Endothelial cell of umbilical vein (primary cell): ENCODE results near the gene CFAP210. TPM values are rescaled to one million over a fixed set of nuclear protein-coding genes. Genes with fewer than 3 reads are reported as not detected.

Source experiments
- BruUV-seq: library from RNA; stranded (reverse); fragments of 400-500 nt; replicated peaks from 2 replicates; lab custom pipeline; 2021; lab: Mats Ljungman, UMichigan
- CTCF ChIA-PET: fragments of 300-600, 350-600 bp; sonication (Branson Sonifier 250); formaldehyde crosslinking; loops from one replicate; lab custom pipeline; 2021; ENCODE audit warnings: antibody characterized with exemption, inconsistent platforms; lab: Charles Lee
- POLR2A ChIA-PET: fragments of 300-600, 350-600 bp; sonication (Branson Sonifier 250); formaldehyde crosslinking; loops from one replicate; lab custom pipeline; 2021; ENCODE audit warnings: antibody characterized with exemption, inconsistent platforms; lab: Charles Lee
- DNase-seq: peaks from one replicate; pipeline ENCODE4 v3.0.0-alpha.2; 2011; ENCODE audit warnings: low read depth, low spot score
- FAIRE-seq: peaks from 2 replicates; lab custom pipeline; 2011; peaks lifted over from hg19 to GRCh38; lab: Jason Lieb, UNC
- H2AFZ ChIP-seq: 2 replicates; pipeline ENCODE4 v1.6.0; 2012; ENCODE audit warnings: low read depth, low read length, control low read depth, inconsistent platforms
- H3K27ac ChIP-seq: 2 replicates; pipeline ENCODE4 v1.5.1; 2011; ENCODE audit warnings: low read depth, mild to moderate bottlenecking, control low read depth, low read length, moderate library complexity; ENCODE audit not compliant: insufficient read depth
- H3K27me3 ChIP-seq, 2 experiments: 2 replicates each; pipeline versions ENCODE4 v1.6.0 to v1.6.1; 2011; ENCODE audit warnings: low read length in 2 of 2, mixed read lengths in 1 of 2; ENCODE audit not compliant: control insufficient read depth in 2 of 2, insufficient read depth in 2 of 2
- H3K36me3 ChIP-seq, 2 experiments: 2 replicates in 1 of 2; 3 replicates in 1 of 2; pipeline ENCODE4 v1.5.1; 2011; ENCODE audit warnings: low read length in 2 of 2, mild to moderate bottlenecking in 1 of 2, moderate library complexity in 1 of 2; ENCODE audit not compliant: control insufficient read depth in 2 of 2, insufficient read depth in 2 of 2; ENCODE audit errors: extremely low read depth in 1 of 2
- H3K4me1 ChIP-seq: 3 replicates; pipeline ENCODE4 v1.5.1; 2011; ENCODE audit warnings: mild to moderate bottlenecking, low read length; ENCODE audit not compliant: control insufficient read depth, insufficient read depth; ENCODE audit errors: extremely low read depth
- H3K4me2 ChIP-seq: 2 replicates; pipeline ENCODE4 v1.6.1; 2011; ENCODE audit warnings: low read length, control low read depth, mixed read lengths; ENCODE audit not compliant: insufficient read depth
- H3K4me3 ChIP-seq, 3 experiments: fragments of 200-600 bp in 1 of 3; sonication (generic), shearing (Covaris generic) in 1 of 3; replicated peaks in 1 of 3; 2 replicates each; pipeline ENCODE4 v1.5.1; 2011 to 2016; ENCODE audit warnings: control low read depth in 3 of 3, low read length in 3 of 3, mild to moderate bottlenecking in 2 of 3, inconsistent platforms in 1 of 3, low read depth in 1 of 3, moderate library complexity in 1 of 3; ENCODE audit not compliant: insufficient read depth in 1 of 3
- H3K79me2 ChIP-seq: 2 replicates; pipeline ENCODE4 v1.6.0; 2012; ENCODE audit warnings: low read length, inconsistent platforms; ENCODE audit not compliant: control insufficient read depth, insufficient read depth
- H3K9ac ChIP-seq: replicated peaks from 2 replicates; pipeline ENCODE3; 2011; ENCODE audit warnings: low read length, control low read depth; ENCODE audit not compliant: insufficient read depth; ENCODE audit errors: extremely low read depth
- H3K9me1 ChIP-seq: replicated peaks from 3 replicates; pipeline ENCODE4 v1.6.0; 2011; ENCODE audit warnings: mild to moderate bottlenecking, low read length; ENCODE audit not compliant: control insufficient read depth, insufficient read depth; ENCODE audit errors: extremely low read depth
- H3K9me3 ChIP-seq: replicated peaks from 2 replicates; pipeline ENCODE4 v1.5.1; 2012; ENCODE audit warnings: low read length, inconsistent platforms; ENCODE audit not compliant: control insufficient read depth, insufficient read depth
- H4K20me1 ChIP-seq: replicated peaks from 2 replicates; pipeline ENCODE3; 2011; ENCODE audit warnings: mild to moderate bottlenecking, low read length; ENCODE audit not compliant: control insufficient read depth, insufficient read depth; ENCODE audit errors: extremely low read depth
- CTCF ChIP-seq, 2 donors: IDR thresholded peaks; 1 replicate in 1 of 2; 2 replicates in 1 of 2; pipeline ENCODE4 v1.5.1; 2011; ENCODE audit warnings: low read length in 2 of 2, mild to moderate bottlenecking in 2 of 2, moderate library complexity in 2 of 2, control low read depth in 1 of 2, inconsistent platforms in 1 of 2, low read depth in 1 of 2; ENCODE audit not compliant: insufficient read depth in 1 of 2; ENCODE audit errors: extremely low read depth in 1 of 2
- EZH2 ChIP-seq: IDR thresholded peaks from 2 replicates; pipeline ENCODE4 v1.6.1; 2012; ENCODE audit warnings: borderline replicate concordance, low read depth, mild to moderate bottlenecking, moderate library complexity, low read length, inconsistent platforms; ENCODE audit not compliant: severe bottlenecking
- FOS ChIP-seq: IDR thresholded peaks from 2 replicates; pipeline ENCODE4 v1.6.1; 2011; ENCODE audit warnings: mild to moderate bottlenecking, low read length, moderate library complexity, borderline replicate concordance; ENCODE audit not compliant: insufficient read depth
- GATA2 ChIP-seq: IDR thresholded peaks from 2 replicates; pipeline ENCODE4 v1.7.0; 2011; ENCODE audit warnings: low read depth, mild to moderate bottlenecking, moderate library complexity, mixed read lengths, low read length; ENCODE audit not compliant: insufficient read length, insufficient read depth
- JUN ChIP-seq: IDR thresholded peaks from 2 replicates; pipeline ENCODE4 v1.6.1; 2011; ENCODE audit warnings: borderline replicate concordance, low read depth; ENCODE audit not compliant: insufficient read length, insufficient read depth
- MAX ChIP-seq: IDR thresholded peaks from 2 replicates; pipeline ENCODE4 v1.6.1; 2011; ENCODE audit not compliant: insufficient read depth, insufficient read length
- MYC ChIP-seq: IDR thresholded peaks from one replicate; pipeline ENCODE4 v1.6.1; 2011; ENCODE audit warnings: mild to moderate bottlenecking, low read depth, low read length
- POLR2A ChIP-seq: IDR thresholded peaks from 2 replicates; pipeline ENCODE4 v1.6.1; 2012; ENCODE audit warnings: low read depth, mild to moderate bottlenecking, control low read depth, low read length
- POLR2AphosphoS5 ChIP-seq: IDR thresholded peaks from 2 replicates; pipeline ENCODE4 v1.6.1; 2012; ENCODE audit warnings: low read depth, mild to moderate bottlenecking, control low read depth, low read length, moderate library complexity; ENCODE audit not compliant: insufficient read depth
- dilution Hi-C: fragments of 300-500 bp; cut with MboI; formaldehyde crosslinking; loops from one replicate; pipeline ENCODE4 v1.15.0; 2019; ENCODE audit warnings: low sequenced_read_pairs; ENCODE audit not compliant: extremely low pct_ligation_motif_present
- intact Hi-C: fragments of 100-400 bp; cut with micrococcal nuclease; formaldehyde crosslinking; loops from one replicate; pipeline ENCODE4 v1.10.0; 2022
- polyA plus RNA-seq, 4 experiments: library from polyadenylated mRNA; depleted of rRNA in 3 of 4; stranded (reverse) in 3 of 4; unstranded in 1 of 4; fragments of >200 nt; gene quantifications; 2 replicates each; pipeline versions ENCODE4 v1.2.1 to v1.2.3, GENCODE V29; 2011 to 2012; ENCODE audit warnings: missing spikeins in 1 of 4
- total RNA-seq: library from RNA; stranded (reverse); gene quantifications from 2 replicates; pipeline ENCODE4 v1.2.3, GENCODE V29; 2021

The CFAP210 gene
- total and polyA plus RNA-seq, 2 donors (not counting 3 experiments of a cell fraction or from before 2014, with no cell fraction given) = not detected

- DNase-seq (no peak), FAIRE-seq (no peak)
- H3K27me3 ChIP-seq = no peaks in the 10 kb centered on the region
- H4K20me1 ChIP-seq = no peaks in the 10 kb centered on the region
- POLR2A ChIA-PET = no interaction called here
- no peaks in the 10 kb centered on the region for H3K79me2 ChIP-seq
- no peak overlapping the region for H3K4me2 ChIP-seq
- H3K4me1 ChIP-seq = no peaks in the 10 kb centered on the region
- H3K27ac ChIP-seq = no peak overlapping the region
- peaks cover 3 to 10% of the 10 kb centered on the region in 2 experiments for H3K36me3 ChIP-seq
- H3K9me1 ChIP-seq = no peaks in the 10 kb centered on the region
- no peak for TF ChIP-seq MAX
- no peak for TF ChIP-seq FOS
- TF ChIP-seq POLR2AphosphoS5 = no peak
- no peak for TF ChIP-seq CTCF (IDR thresholded peaks at IDR 0.05; ENCODE audit: extremely low read depth in 1 of 2, insufficient read depth in 1 of 2, low read depth in 1 of 2, low read length in 2 of 2)
- TF ChIP-seq EZH2 = no peak
- no peak for TF ChIP-seq GATA2
- no peak for TF ChIP-seq POLR2A
- TF ChIP-seq MYC = no peak
- TF ChIP-seq JUN = no peak
- no peaks in the 10 kb centered on the region for H3K9me3 ChIP-seq
- intact Hi-C loops (no loop called here), dilution Hi-C loops (no loop called here)
- H2AFZ ChIP-seq = no peak overlapping the region
- H3K9ac ChIP-seq = no peak overlapping the region
- H3K4me3 ChIP-seq = no peak overlapping the region
- BruUV-seq = no TSS peak
- CTCF ChIA-PET = interaction anchor here (1.2 kb wide), 1 partner anchor 27 kb away, joined by 3 read pairs; no protein-coding TSS in a partner anchor
Observed at GRCh38 chr2:169641464-169641863, 52.7 kb downstream of the CFAP210 start.
